Activated CD4-positive, alpha-beta T cell treated with anti-CD3 and anti-CD28 coated beads, Interleukin-2, amount 10 ng/mL, durations not matched to agents 24 days and 14 days (primary cell): Measurements from ENCODE around the gene FOSB. TPM values are rescaled to one million over a fixed set of nuclear protein-coding genes. Genes with fewer than 3 reads are reported as not detected.
"Not testable (repeated sequence)": the region's sequence is repeated elsewhere in the genome, so short reads cannot be mapped to it uniquely, and the experiment has no call there.

Source experiments
- DNase-seq: peaks from one replicate; pipeline ENCODE4 v3.0.0; 2022
- H3K27ac Mint-ChIP-seq: one replicate; pipeline ENCODE4 v1.8.0; 2022; ENCODE audit warnings: mild to moderate bottlenecking, mixed read lengths
- H3K27me3 Mint-ChIP-seq: one replicate; pipeline ENCODE4 v1.8.0; 2022; ENCODE audit warnings: mixed read lengths
- H3K36me3 Mint-ChIP-seq: one replicate; pipeline ENCODE4 v1.8.0; 2022; ENCODE audit warnings: low read depth, mild to moderate bottlenecking, mixed read lengths
- H3K4me1 Mint-ChIP-seq: one replicate; pipeline ENCODE4 v1.8.0; 2021; ENCODE audit warnings: mixed read lengths
- H3K4me3 Mint-ChIP-seq: one replicate; pipeline ENCODE4 v1.8.0; 2022; ENCODE audit warnings: mild to moderate bottlenecking, moderate library complexity, mixed read lengths
- H3K9me3 Mint-ChIP-seq: one replicate; pipeline ENCODE4 v1.8.0; 2021; ENCODE audit warnings: mixed read lengths
- intact Hi-C: fragments of 100-400 bp; cut with micrococcal nuclease; formaldehyde crosslinking; loops from one replicate; pipeline ENCODE4 v1.15.1; 2023
- total RNA-seq: library from RNA; stranded (reverse); gene quantifications from 2 replicates; pipeline ENCODE4 v1.2.3, GENCODE V29; 2022

Gene FOSB
- total RNA-seq, 1 donor from 2014 or later: 11.3 TPM

GRCh38 chr19:45505151-45505995, 37.6 kb downstream of the FOSB start:
- peaks cover 15% of the 10 kb centered on the region for H3K36me3 Mint-ChIP-seq
- peak overlapping the region; percentile 92 for H3K4me3 Mint-ChIP-seq
- no peak for DNase-seq
- H3K27me3 Mint-ChIP-seq: no peaks in the 10 kb centered on the region
- peaks cover 34% of the 10 kb centered on the region for H3K4me1 Mint-ChIP-seq
- no peaks in the 10 kb centered on the region for H3K9me3 Mint-ChIP-seq
- H3K27ac Mint-ChIP-seq: peak overlapping the region; percentile 97
- intact Hi-C loops: no loop called here

GRCh38 chr19:45505996-45506245, 38.1 kb downstream of the FOSB start:
- Mint-ChIP-seq H3K4me3 (peak overlapping the region; percentile 92), H3K4me1 (peaks cover 36% of the 10 kb centered on the region), H3K9me3 (no peaks in the 10 kb centered on the region), H3K27me3 (no peaks in the 10 kb centered on the region), H3K36me3 (peaks cover 18% of the 10 kb centered on the region), H3K27ac (peak overlapping the region; percentile 97)
- DNase-seq: no peak
- intact Hi-C loops: loop anchor here (1.0 to 2.0 kb wide), 5 partner anchors 9 to 171 kb away; partner anchors contain the start of gene RTN2

GRCh38 chr19:45506246-45506988, 38.6 kb downstream of the FOSB start:
- DNase-seq: peak; percentile 99
- Mint-ChIP-seq H3K36me3 (peaks cover 23% of the 10 kb centered on the region), H3K9me3 (no peaks in the 10 kb centered on the region), H3K27me3 (no peaks in the 10 kb centered on the region), H3K4me3 (peak overlapping the region; percentile 92), H3K27ac (peak overlapping the region; percentile 97), H3K4me1 (peaks cover 37% of the 10 kb centered on the region)
- intact Hi-C loops: loop anchor here (1.0 to 2.0 kb wide), 5 partner anchors 9 to 170 kb away; partner anchors contain the start of gene RTN2

- peaks cover 36% of the 10 kb centered on the region for H3K4me1 Mint-ChIP-seq
- intact Hi-C loops: loop anchor here (1.0 to 2.0 kb wide), 7 partner anchors 10 to 185 kb away; partner anchors contain the start of genes OPA3, QPCTL and RTN2
- DNase-seq: peak; percentile 98
- H3K9me3 Mint-ChIP-seq: no peaks in the 10 kb centered on the region
- no peaks in the 10 kb centered on the region for H3K27me3 Mint-ChIP-seq
- H3K4me3 Mint-ChIP-seq: peak within 1 kb of the TSS; percentile 92
- H3K36me3 Mint-ChIP-seq: peaks cover 28% of the 10 kb centered on the region
- peak within 1 kb of the TSS; percentile 97 for H3K27ac Mint-ChIP-seq
Observed at GRCh38 chr19:45506989-45507871, 39.4 kb downstream of the FOSB start, which contains the start of gene VASP. Gene VASP, plus strand, starts transcription at chr19:45507479. Its CDS starts 293 bp downstream, at chr19:45507772.

- peaks cover 30% of the 10 kb centered on the region for H3K36me3 Mint-ChIP-seq
- intact Hi-C loops: loop anchor here (1.0 to 2.0 kb wide), 5 partner anchors 15 to 184 kb away; partner anchors contain the start of genes OPA3 and QPCTL
- peaks cover 39% of the 10 kb centered on the region for H3K4me1 Mint-ChIP-seq
- no peaks in the 10 kb centered on the region for H3K27me3 Mint-ChIP-seq
- H3K9me3 Mint-ChIP-seq: no peaks in the 10 kb centered on the region
- peak overlapping the region; percentile 45 for H3K27ac Mint-ChIP-seq
- peak; percentile 71 for DNase-seq
- peak overlapping the region; percentile 92 for H3K4me3 Mint-ChIP-seq
Observed at GRCh38 chr19:45507872-45508416, 40.1 kb downstream of the FOSB start.

GRCh38 chr19:45508417-45508860, 40.6 kb downstream of the FOSB start:
- peak overlapping the region; percentile 84 for H3K27ac Mint-ChIP-seq
- H3K4me1 Mint-ChIP-seq: peaks cover 44% of the 10 kb centered on the region
- intact Hi-C loops: no loop called here
- no peaks in the 10 kb centered on the region for H3K9me3 Mint-ChIP-seq
- H3K4me3 Mint-ChIP-seq: peak overlapping the region; percentile 92
- no peaks in the 10 kb centered on the region for H3K27me3 Mint-ChIP-seq
- H3K36me3 Mint-ChIP-seq: peaks cover 33% of the 10 kb centered on the region
- peak; percentile 80 for DNase-seq

GRCh38 chr19:45508861-45509691, 41.3 kb downstream of the FOSB start:
- peak; percentile 84 for DNase-seq
- intact Hi-C loops: no loop called here
- Mint-ChIP-seq H3K9me3 (no peaks in the 10 kb centered on the region), H3K27ac (peak overlapping the region; percentile 84), H3K27me3 (no peaks in the 10 kb centered on the region), H3K4me1 (peaks cover 47% of the 10 kb centered on the region), H3K4me3 (peak overlapping the region; percentile 92), H3K36me3 (peaks cover 37% of the 10 kb centered on the region)

GRCh38 chr19:45509692-45510015, 41.9 kb downstream of the FOSB start:
- Mint-ChIP-seq H3K27ac (peak overlapping the region; percentile 78), H3K4me3 (peak overlapping the region; percentile 92), H3K4me1 (peaks cover 48% of the 10 kb centered on the region), H3K36me3 (peaks cover 37% of the 10 kb centered on the region), H3K27me3 (no peaks in the 10 kb centered on the region), H3K9me3 (no peaks in the 10 kb centered on the region)
- no peak for DNase-seq
- intact Hi-C loops: no loop called here

GRCh38 chr19:45510352-45510751, 42.6 kb downstream of the FOSB start:
- Mint-ChIP-seq H3K36me3 (peaks cover 37% of the 10 kb centered on the region), H3K4me3 (peak overlapping the region; percentile 92), H3K4me1 (peaks cover 50% of the 10 kb centered on the region)
- H3K27ac Mint-ChIP-seq, H3K9me3 Mint-ChIP-seq, H3K27me3 Mint-ChIP-seq, DNase-seq, intact Hi-C loops: not testable (repeated sequence)

GRCh38 chr19:45511074-45511473, 43.3 kb downstream of the FOSB start:
- no peak for DNase-seq
- Mint-ChIP-seq H3K4me1 (peaks cover 50% of the 10 kb centered on the region), H3K36me3 (peaks cover 41% of the 10 kb centered on the region), H3K27ac (peak overlapping the region; percentile 63), H3K4me3 (peak overlapping the region; percentile 92), H3K9me3 (no peaks in the 10 kb centered on the region), H3K27me3 (no peaks in the 10 kb centered on the region)
- intact Hi-C loops: no loop called here

- Mint-ChIP-seq H3K4me3 (peak overlapping the region; percentile 55), H3K36me3 (peaks cover 49% of the 10 kb centered on the region), H3K9me3 (no peaks in the 10 kb centered on the region), H3K27ac (peak overlapping the region; percentile 78), H3K27me3 (no peaks in the 10 kb centered on the region), H3K4me1 (peaks cover 56% of the 10 kb centered on the region)
- intact Hi-C loops: no loop called here
- no peak for DNase-seq
Observed at GRCh38 chr19:45512881-45513483, 45.2 kb downstream of the FOSB start.

- intact Hi-C loops: no loop called here
- Mint-ChIP-seq H3K9me3 (no peaks in the 10 kb centered on the region), H3K4me3 (peak overlapping the region; percentile 66), H3K36me3 (peaks cover 52% of the 10 kb centered on the region), H3K4me1 (peaks cover 54% of the 10 kb centered on the region), H3K27me3 (no peaks in the 10 kb centered on the region), H3K27ac (peak overlapping the region; percentile 88)
- no peak for DNase-seq
Observed at GRCh38 chr19:45514376-45515051, 46.7 kb downstream of the FOSB start.
